HCT116 (cell line): Measurements from ENCODE around the gene ZNF346. TPM values are rescaled to one million over a fixed set of nuclear protein-coding genes. Genes with fewer than 3 reads are reported as not detected.

Source experiments
- ATAC-seq: fragments of 200-7000 bp; cut with Tn5 transposase; 2 replicates; pipeline ENCODE4 v1.9.1; 2020; ENCODE audit warnings: mild to moderate bottlenecking, moderate library complexity
- BruUV-seq: library from RNA; stranded (reverse); fragments of 400-500 nt; replicated peaks from 2 replicates; lab custom pipeline; 2021; lab: Mats Ljungman, UMichigan
- CTCF ChIA-PET: fragments of 300-600 bp; sonication (Branson Sonifier 250); formaldehyde crosslinking; loops from one replicate; lab custom pipeline; 2021; ENCODE audit warnings: antibody characterized with exemption; lab: Charles Lee
- POLR2A ChIA-PET: fragments of 300-600, 350-600 bp; sonication (Branson Sonifier 250); formaldehyde crosslinking; loops from one replicate; lab custom pipeline; 2021; ENCODE audit warnings: antibody characterized with exemption; lab: Charles Lee
- RAD21 ChIA-PET, 2 experiments: fragments of 300-600 bp; sonication (Branson Sonifier 250); formaldehyde crosslinking; loops; one replicate each; lab custom pipeline; 2023; ENCODE audit warnings: low total read pairs in 2 of 2; ENCODE audit not compliant: uncharacterized antibody in 2 of 2, unreplicated experiment in 2 of 2, low non-redundant PET in 1 of 2; lab: Charles Lee
- DNase-seq: peaks from one replicate; pipeline ENCODE4 v3.0.0-alpha.2; 2010; ENCODE audit warnings: low read depth, low spot score
- H2AFZ ChIP-seq: fragments of 200-600 bp; shearing (Covaris generic), sonication (generic); 2 replicates; pipeline ENCODE4 v1.6.1; 2017; ENCODE audit warnings: low read depth, mixed run types, mixed read lengths, antibody characterized with exemption, low read length; ENCODE audit not compliant: poor library complexity, severe bottlenecking
- H3K27ac ChIP-seq: 2 replicates; pipeline ENCODE4 v1.5.1; 2012; ENCODE audit warnings: low read depth, low read length
- H3K27me3 ChIP-seq: fragments of 200-600 bp; sonication (generic); 2 replicates; pipeline ENCODE4 v1.6.1; 2016; ENCODE audit warnings: mixed run types, low read length, mixed read lengths; ENCODE audit not compliant: insufficient read depth
- H3K36me3 ChIP-seq, 2 experiments: fragments of 200-500 bp in 1 of 2; fragments of 200-600 bp in 1 of 2; sonication (Bioruptor generic) in 1 of 2; sonication (generic) in 1 of 2; 2 replicates each; pipeline versions ENCODE4 v1.5.1 to v1.6.1; 2014 to 2016; ENCODE audit warnings: low read length in 2 of 2, inconsistent platforms in 1 of 2, mixed read lengths in 1 of 2, mixed run types in 1 of 2; ENCODE audit not compliant: insufficient read depth in 2 of 2, control insufficient read depth in 1 of 2
- H3K4me1 ChIP-seq, 2 experiments: fragments of 200-600 bp in 1 of 2; sonication (generic) in 1 of 2; 2 replicates each; pipeline versions ENCODE4 v1.5.1 to v1.6.1; 2012 to 2017; ENCODE audit warnings: low read length in 2 of 2, inconsistent platforms in 1 of 2, mild to moderate bottlenecking in 1 of 2, mixed read lengths in 1 of 2, mixed run types in 1 of 2, moderate library complexity in 1 of 2; ENCODE audit not compliant: insufficient read depth in 2 of 2, control insufficient read depth in 1 of 2
- H3K4me2 ChIP-seq: fragments of 200-600 bp; sonication (generic); 2 replicates; pipeline ENCODE4 v1.6.1; 2017; ENCODE audit warnings: mixed run types, low read length, mixed read lengths
- H3K4me3 ChIP-seq, 2 experiments: fragments of 200-600 bp in 1 of 2; sonication (generic) in 1 of 2; replicated peaks in 1 of 2; 2 replicates each; pipeline ENCODE4 v1.5.1; 2011 to 2016; ENCODE audit warnings: low read length in 2 of 2, control low read depth in 1 of 2, low read depth in 1 of 2, mild to moderate bottlenecking in 1 of 2, mixed read lengths in 1 of 2, mixed run types in 1 of 2
- H3K79me2 ChIP-seq: fragments of 200-600 bp; sonication (generic); 2 replicates; pipeline ENCODE4 v1.6.1; 2017; ENCODE audit warnings: mild to moderate bottlenecking, mixed run types, low read length, moderate library complexity, mixed read lengths; ENCODE audit not compliant: insufficient read depth
- H3K9ac ChIP-seq: fragments of 200-600 bp; sonication (generic); 2 replicates; pipeline ENCODE4 v1.6.1; 2016; ENCODE audit warnings: low read length, mixed read lengths
- H3K9me2 ChIP-seq: fragments of 200-600 bp; sonication (generic), shearing (Covaris generic); 2 replicates; pipeline ENCODE4 v1.6.1; 2017; ENCODE audit warnings: mixed run types, mild to moderate bottlenecking, moderate library complexity; ENCODE audit not compliant: insufficient read depth
- H3K9me3 ChIP-seq, 2 experiments: fragments of 200-500 bp in 1 of 2; fragments of 200-600 bp in 1 of 2; sonication (Bioruptor generic) in 1 of 2; sonication (generic) in 1 of 2; 2 replicates each; pipeline ENCODE4 v1.6.1; 2014 to 2017; ENCODE audit warnings: low read length in 2 of 2, mixed read lengths in 2 of 2, inconsistent platforms in 1 of 2, low read depth in 1 of 2, mild to moderate bottlenecking in 1 of 2, mixed run types in 1 of 2, moderate library complexity in 1 of 2; ENCODE audit not compliant: control insufficient read depth in 1 of 2, insufficient read depth in 1 of 2
- H4K20me1 ChIP-seq: fragments of 200-600 bp; sonication (generic), shearing (Covaris generic); 2 replicates; pipeline ENCODE4 v1.6.1; 2017; ENCODE audit warnings: mixed run types, mild to moderate bottlenecking, moderate library complexity; ENCODE audit not compliant: insufficient read depth
- CBX3 ChIP-seq: IDR thresholded peaks from 2 replicates; pipeline ENCODE4 v1.6.1; 2012; ENCODE audit warnings: low read depth
- CEBPB ChIP-seq: IDR thresholded peaks from 2 replicates; pipeline ENCODE4 v1.6.1; 2012; ENCODE audit warnings: low read depth
- ELF1 ChIP-seq: IDR thresholded peaks from 2 replicates; pipeline ENCODE4 v1.6.1; 2012; ENCODE audit warnings: low read depth, borderline replicate concordance
- EZH2 ChIP-seq: fragments of 200-600 bp; sonication (generic); IDR thresholded peaks from 2 replicates; pipeline ENCODE4 v1.6.1; 2017; ENCODE audit warnings: antibody characterized with exemption, mixed run types
- FOSL1 ChIP-seq: IDR thresholded peaks from 2 replicates; pipeline ENCODE4 v1.6.1; 2012; ENCODE audit warnings: low read depth
- POLR2A ChIP-seq: IDR thresholded peaks from 2 replicates; pipeline ENCODE4 v1.7.0; 2011; ENCODE audit warnings: borderline replicate concordance; ENCODE audit not compliant: insufficient read depth, insufficient read length; ENCODE audit errors: extremely low read depth
- POLR2AphosphoS5 ChIP-seq: IDR thresholded peaks from 2 replicates; pipeline ENCODE4 v1.6.1; 2011; ENCODE audit warnings: mild to moderate bottlenecking, low read depth, low read length, moderate library complexity
- SRF ChIP-seq: IDR thresholded peaks from 2 replicates; pipeline ENCODE4 v1.6.1; 2012; ENCODE audit warnings: low read depth
- ZFX ChIP-seq: fragments of 450-650 bp; IDR thresholded peaks from 2 replicates; pipeline ENCODE4 v1.6.1; 2017
- ZNF274 ChIP-seq: fragments of 200-500 bp; sonication (Bioruptor generic); IDR thresholded peaks from 2 replicates; pipeline ENCODE4 v1.6.1; 2014; ENCODE audit warnings: mild to moderate bottlenecking, low read depth, low read length, inconsistent platforms
- intact Hi-C: fragments of 100-400 bp; cut with micrococcal nuclease; formaldehyde crosslinking; loops from 2 replicates; pipeline ENCODE4 v1.10.0; 2022
- total RNA-seq: library from RNA; stranded (reverse); gene quantifications from one replicate; pipeline ENCODE4 v1.2.1, GENCODE V29; 2021; ENCODE audit not compliant: unreplicated experiment
- TF ChIP-seq, protein P1 (sequence below): IDR thresholded peaks from 2 replicates; pipeline ENCODE4 v1.6.1; 2011; ENCODE audit warnings: mild to moderate bottlenecking, low read length, moderate library complexity; ENCODE audit not compliant: insufficient replicate concordance; ENCODE audit errors: extremely low read depth

Gene ZNF346
- total RNA-seq, 1 experiment from 2014 or later: 13.7 TPM

DNA sequence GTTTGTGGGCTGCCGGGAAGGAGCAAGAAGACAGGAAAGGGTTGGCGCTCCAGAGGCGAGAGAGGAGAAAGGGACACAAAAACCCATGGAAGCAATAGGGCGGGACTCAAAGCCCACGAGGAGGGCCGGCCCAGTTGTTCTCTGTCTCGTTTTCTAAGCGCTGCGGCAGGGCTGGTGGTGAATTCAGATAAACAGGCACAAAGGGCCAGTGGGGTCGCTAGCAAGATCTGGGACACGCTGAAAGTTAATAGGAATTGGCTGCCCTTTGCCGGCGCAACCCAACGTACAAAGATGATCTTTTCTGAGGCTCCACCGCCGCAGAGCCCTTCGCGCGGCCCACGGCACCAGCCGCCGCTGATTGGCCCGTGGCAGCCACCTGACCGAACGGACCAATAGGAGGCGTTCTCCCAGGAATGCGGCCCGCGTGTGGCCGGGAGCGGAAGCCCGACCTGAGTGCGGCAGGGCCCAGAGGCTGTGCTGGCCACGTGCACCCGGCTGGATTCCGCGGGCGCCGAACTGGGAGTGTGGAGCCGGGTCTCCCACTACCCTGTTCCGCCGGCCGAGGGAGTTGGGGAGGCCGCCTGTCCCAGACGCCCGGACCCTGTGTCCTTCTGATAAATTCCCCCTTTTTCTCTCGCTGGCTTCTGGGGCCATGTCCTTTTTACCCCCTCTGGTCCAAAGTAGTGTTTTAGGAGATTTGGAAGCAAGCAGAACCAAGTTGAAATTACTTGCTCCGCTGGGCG is 94.3 kb downstream of the ZNF346 start:
- no peak for ATAC-seq
- intact Hi-C loops: no loop called here
- no TSS peak for BruUV-seq
- H2AFZ ChIP-seq: no peak overlapping the region
- no peaks in the 10 kb centered on the region for H3K9me2 ChIP-seq
- H3K27ac ChIP-seq: no peak overlapping the region
- H3K4me1 ChIP-seq: no peaks in the 10 kb centered on the region; a peak in 1 of 4 replicates
- ChIA-PET RAD21 (no interaction called here), POLR2A (no interaction called here)
- H4K20me1 ChIP-seq: no peaks in the 10 kb centered on the region
- no peaks in the 10 kb centered on the region for H3K27me3 ChIP-seq
- TF ChIP-seq EZH2 (no peak), FOSL1 (no peak), POLR2A (no peak), SRF (no peak), CBX3 (no peak), ELF1 (no peak), CEBPB (no peak)
- TF ChIP-seq, all 23 proteins: peak for 0
- no peak overlapping the region for H3K9ac ChIP-seq
- no peak for DNase-seq
- H3K36me3 ChIP-seq: no peaks in the 10 kb centered on the region
- CTCF ChIA-PET: no interaction called here
- H3K9me3 ChIP-seq: no peaks in the 10 kb centered on the region
- no peak overlapping the region for H3K4me3 ChIP-seq
- no peaks in the 10 kb centered on the region for H3K79me2 ChIP-seq
- no peak overlapping the region for H3K4me2 ChIP-seq

DNA sequence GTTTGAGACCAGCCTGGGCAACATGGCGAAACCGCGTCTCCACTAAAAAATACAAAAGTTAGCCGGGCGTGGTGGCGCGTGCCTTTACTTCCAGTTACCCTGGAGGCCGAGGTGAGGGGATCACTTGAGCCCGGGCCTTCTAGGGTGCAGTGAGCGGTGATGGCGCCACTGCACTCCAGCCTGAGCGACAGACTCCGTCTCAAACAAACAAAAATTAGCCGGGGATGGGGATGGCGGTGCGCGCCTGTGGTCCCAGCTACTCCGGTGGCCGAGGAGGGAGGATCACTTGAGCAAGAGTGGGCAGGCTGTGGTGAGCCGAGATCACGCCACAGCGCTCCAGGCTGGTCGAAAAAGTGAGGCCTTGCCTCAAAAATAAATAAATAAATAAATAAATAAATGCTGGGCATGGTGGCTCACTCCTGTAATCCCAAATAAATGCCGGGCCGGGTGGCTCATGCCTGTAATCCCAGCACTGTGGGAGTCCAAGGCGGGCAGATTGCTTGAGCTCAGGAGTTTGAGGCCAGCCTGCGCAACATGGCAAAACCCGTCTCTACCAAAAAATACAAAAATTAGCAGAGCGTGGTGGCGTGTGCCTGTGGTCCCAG is 95.0 kb downstream of the ZNF346 start:
- H3K9me3 ChIP-seq: no peaks in the 10 kb centered on the region
- intact Hi-C loops: no loop called here
- no peak for ATAC-seq
- H3K4me2 ChIP-seq: no peak overlapping the region
- H3K36me3 ChIP-seq: no peaks in the 10 kb centered on the region
- no peak overlapping the region for H3K4me3 ChIP-seq
- no peak overlapping the region for H3K27ac ChIP-seq
- RAD21 ChIA-PET: no interaction called here
- BruUV-seq: no TSS peak
- DNase-seq: no peak
- no peaks in the 10 kb centered on the region for H4K20me1 ChIP-seq
- TF ChIP-seq ZNF274 (no peak), POLR2AphosphoS5 (no peak), ZFX (no peak)
- TF ChIP-seq, protein P1, sequence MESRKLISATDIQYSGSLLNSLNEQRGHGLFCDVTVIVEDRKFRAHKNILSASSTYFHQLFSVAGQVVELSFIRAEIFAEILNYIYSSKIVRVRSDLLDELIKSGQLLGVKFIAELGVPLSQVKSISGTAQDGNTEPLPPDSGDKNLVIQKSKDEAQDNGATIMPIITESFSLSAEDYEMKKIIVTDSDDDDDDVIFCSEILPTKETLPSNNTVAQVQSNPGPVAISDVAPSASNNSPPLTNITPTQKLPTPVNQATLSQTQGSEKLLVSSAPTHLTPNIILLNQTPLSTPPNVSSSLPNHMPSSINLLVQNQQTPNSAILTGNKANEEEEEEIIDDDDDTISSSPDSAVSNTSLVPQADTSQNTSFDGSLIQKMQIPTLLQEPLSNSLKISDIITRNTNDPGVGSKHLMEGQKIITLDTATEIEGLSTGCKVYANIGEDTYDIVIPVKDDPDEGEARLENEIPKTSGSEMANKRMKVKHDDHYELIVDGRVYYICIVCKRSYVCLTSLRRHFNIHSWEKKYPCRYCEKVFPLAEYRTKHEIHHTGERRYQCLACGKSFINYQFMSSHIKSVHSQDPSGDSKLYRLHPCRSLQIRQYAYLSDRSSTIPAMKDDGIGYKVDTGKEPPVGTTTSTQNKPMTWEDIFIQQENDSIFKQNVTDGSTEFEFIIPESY: no peak
- H3K27me3 ChIP-seq: no peaks in the 10 kb centered on the region
- H3K9me2 ChIP-seq: no peaks in the 10 kb centered on the region
- no peak overlapping the region for H2AFZ ChIP-seq
- no peak overlapping the region for H3K9ac ChIP-seq
- H3K4me1 ChIP-seq: no peaks in the 10 kb centered on the region
- POLR2A ChIA-PET: no interaction called here
- CTCF ChIA-PET: interaction anchor here (0.7 to 1.0 kb wide), 2 partner anchors 31 to 457 kb away, joined by 3 to 4 read pairs; partner anchors contain the start of gene FGFR4
- H3K79me2 ChIP-seq: no peaks in the 10 kb centered on the region
